ENCODE data around the gene DENND2C. TPM values are rescaled to one million over a fixed set of nuclear protein-coding genes. Genes with fewer than 3 reads are reported as not detected.

DENND2C gene
- total and polyA plus RNA-seq, 4 donors: 0.25 to 5.9 (median 2.7) TPM

DNA sequence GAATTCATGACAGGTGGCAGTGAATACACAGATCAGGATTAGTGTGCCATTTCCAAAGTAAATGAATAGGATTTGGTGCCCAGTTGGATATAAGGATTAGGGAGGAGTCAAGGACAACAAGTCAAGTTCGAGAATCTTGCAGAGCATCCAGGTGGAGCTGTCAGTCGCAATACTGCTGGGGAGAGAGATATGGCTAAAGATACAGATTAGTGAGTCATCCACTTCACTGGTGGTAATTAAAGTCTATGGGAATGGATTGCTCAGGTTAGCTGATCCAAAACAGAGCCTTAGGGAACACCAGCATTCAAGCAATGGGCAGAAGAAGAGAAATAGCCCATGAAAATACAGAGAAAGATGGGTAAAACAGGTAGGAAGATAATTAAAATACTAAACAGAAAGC is 115.3 kb downstream of the DENND2C start:
- Histone ChIP-seq H3K27ac (ENCODE audit: low read depth in 1 of 2, low read length in 2 of 2) (no peak overlapping the region), H3K36me3 (ENCODE audit: control insufficient read depth in 1 of 2, insufficient read depth in 2 of 2, low read length in 1 of 2) (no peaks in the 10 kb centered on the region), H3K9me3 (ENCODE audit: control insufficient read depth, low read length) (no peaks in the 10 kb centered on the region), H3K4me1 (ENCODE audit: control insufficient read depth in 1 of 2, insufficient read depth in 2 of 2, low read length in 2 of 2) (no peaks in the 10 kb centered on the region), H3K4me3 (ENCODE audit: low read length in 2 of 2) (no peak overlapping the region), H3K27me3 (ENCODE audit: control insufficient read depth in 1 of 2, insufficient read depth in 2 of 2, low read length in 1 of 2) (no peaks in the 10 kb centered on the region)
- DNase-seq (no peak), ATAC-seq (ENCODE audit: low FRiP score) (no peak)
- 61 to 87% methylated on average over 2 of the region's 2 CpGs for WGBS, 2 donors
- intact Hi-C loops (cut with DNase I): no loop called here

GRCh38 chr1:114552106-114552639 is 117.7 kb downstream of the DENND2C start:
- H3K27ac ChIP-seq (ENCODE audit: low read depth in 1 of 2, low read length in 2 of 2): no peak overlapping the region
- 94 to 97% methylated on average over 7 of the region's 7 CpGs for WGBS, 2 donors
- H3K27me3 ChIP-seq (ENCODE audit: control insufficient read depth in 1 of 2, insufficient read depth in 2 of 2, low read length in 1 of 2): no peaks in the 10 kb centered on the region
- H3K36me3 ChIP-seq (ENCODE audit: control insufficient read depth in 1 of 2, insufficient read depth in 2 of 2, low read length in 1 of 2): no peaks in the 10 kb centered on the region
- no peak for ATAC-seq (ENCODE audit: low FRiP score)
- H3K4me1 ChIP-seq (ENCODE audit: control insufficient read depth in 1 of 2, insufficient read depth in 2 of 2, low read length in 2 of 2): no peaks in the 10 kb centered on the region
- intact Hi-C loops (cut with DNase I): no loop called here
- H3K9me3 ChIP-seq (ENCODE audit: control insufficient read depth, low read length): no peaks in the 10 kb centered on the region
- no peak for DNase-seq
- no peak overlapping the region for H3K4me3 ChIP-seq (ENCODE audit: low read length in 2 of 2)

DNA sequence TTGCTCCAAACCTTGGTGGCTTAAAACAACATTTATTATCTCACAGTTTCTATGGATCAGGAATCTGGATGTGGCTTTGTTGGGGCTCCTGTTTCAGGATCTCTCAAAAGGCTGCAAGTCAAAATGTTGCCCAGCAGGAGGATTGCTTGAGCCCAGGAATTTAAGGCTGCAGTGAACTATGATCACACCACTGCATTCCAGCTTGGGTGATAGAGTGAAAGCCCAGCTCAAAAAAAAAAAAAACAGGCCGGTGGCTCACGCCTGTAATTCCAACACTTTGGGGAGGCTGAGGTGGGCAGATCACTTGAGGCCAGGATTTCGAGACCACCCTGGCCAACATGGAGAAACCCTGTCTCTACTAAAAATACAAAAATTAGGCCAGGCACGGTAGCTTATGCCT is 118.4 kb downstream of the DENND2C start:
- 72 to 76% methylated on average over 4 of the region's 4 CpGs for WGBS, 2 donors

DNA sequence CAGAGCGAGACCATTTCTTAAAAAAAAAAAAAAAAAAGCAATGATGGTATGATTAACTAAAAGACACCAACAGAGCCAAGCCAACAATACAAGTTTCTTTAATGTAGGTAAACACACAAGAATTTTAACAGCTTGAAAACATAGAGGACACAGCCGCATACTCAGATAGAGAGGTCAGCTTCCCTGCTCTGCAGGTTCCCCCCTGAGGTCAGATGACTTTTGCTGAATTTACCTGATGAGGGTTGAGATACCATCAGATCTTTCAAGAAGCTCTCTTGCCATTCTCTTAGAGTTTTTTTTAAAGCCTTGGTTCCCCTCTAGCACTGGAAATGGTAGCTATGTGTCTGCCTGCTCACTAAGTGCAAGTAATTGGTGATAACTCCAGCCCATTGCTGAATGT is 119.5 kb downstream of the DENND2C start:
- Histone ChIP-seq H3K27me3 (ENCODE audit: control insufficient read depth in 1 of 2, insufficient read depth in 2 of 2, low read length in 1 of 2) (no peaks in the 10 kb centered on the region), H3K4me3 (ENCODE audit: low read length in 2 of 2) (no peak overlapping the region), H3K9me3 (ENCODE audit: control insufficient read depth, low read length) (no peaks in the 10 kb centered on the region), H3K4me1 (ENCODE audit: control insufficient read depth in 1 of 2, insufficient read depth in 2 of 2, low read length in 2 of 2) (no peaks in the 10 kb centered on the region), H3K36me3 (ENCODE audit: control insufficient read depth in 1 of 2, insufficient read depth in 2 of 2, low read length in 1 of 2) (no peaks in the 10 kb centered on the region), H3K27ac (ENCODE audit: low read depth in 1 of 2, low read length in 2 of 2) (no peak overlapping the region)
- intact Hi-C loops (cut with DNase I): no loop called here
- ATAC-seq (ENCODE audit: low FRiP score): no peak
- WGBS, 2 donors: 85 to 92% methylated on average over 2 of the region's 2 CpGs
- no peak for DNase-seq

More for the DNA sequence above, 118.4 kb downstream of the DENND2C start:
- Histone ChIP-seq H3K9me3 (ENCODE audit: control insufficient read depth, low read length) (no peaks in the 10 kb centered on the region), H3K4me3 (ENCODE audit: low read length in 2 of 2) (no peak overlapping the region), H3K27ac (ENCODE audit: low read depth in 1 of 2, low read length in 2 of 2) (no peak overlapping the region), H3K36me3 (ENCODE audit: control insufficient read depth in 1 of 2, insufficient read depth in 2 of 2, low read length in 1 of 2) (no peaks in the 10 kb centered on the region), H3K4me1 (ENCODE audit: control insufficient read depth in 1 of 2, insufficient read depth in 2 of 2, low read length in 2 of 2) (no peaks in the 10 kb centered on the region), H3K27me3 (ENCODE audit: control insufficient read depth in 1 of 2, insufficient read depth in 2 of 2, low read length in 1 of 2) (no peaks in the 10 kb centered on the region)
- ATAC-seq (ENCODE audit: low FRiP score): no peak
- intact Hi-C loops (cut with DNase I): no loop called here
- no peak for DNase-seq

DNA sequence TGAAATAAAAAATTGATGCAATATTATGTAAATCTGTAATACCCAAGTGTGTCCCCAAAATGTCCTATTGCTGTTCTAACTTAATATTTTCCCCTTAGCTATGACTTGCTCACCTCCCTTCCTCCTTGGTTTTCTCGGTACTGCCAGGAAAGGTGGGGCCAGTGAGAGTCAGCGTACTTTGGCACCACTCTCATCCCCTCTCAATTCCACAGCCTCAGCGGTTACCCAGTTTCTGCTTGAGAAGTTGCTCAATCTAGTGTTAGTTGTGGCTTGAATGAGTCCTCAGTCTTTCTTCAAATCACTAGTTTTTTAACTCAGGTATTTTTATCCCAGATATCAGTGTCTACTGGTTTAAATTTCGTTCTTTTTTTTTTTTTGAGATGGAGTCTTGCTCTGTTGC is 120.7 kb downstream of the DENND2C start:
- WGBS, 2 donors: 44 to 50% methylated on average over 4 of the region's 4 CpGs
- Histone ChIP-seq H3K4me1 (ENCODE audit: control insufficient read depth in 1 of 2, insufficient read depth in 2 of 2, low read length in 2 of 2) (no peaks in the 10 kb centered on the region), H3K27ac (ENCODE audit: low read depth in 1 of 2, low read length in 2 of 2) (no peak overlapping the region), H3K27me3 (ENCODE audit: control insufficient read depth in 1 of 2, insufficient read depth in 2 of 2, low read length in 1 of 2) (no peaks in the 10 kb centered on the region), H3K9me3 (ENCODE audit: control insufficient read depth, low read length) (no peaks in the 10 kb centered on the region), H3K36me3 (ENCODE audit: control insufficient read depth in 1 of 2, insufficient read depth in 2 of 2, low read length in 1 of 2) (no peaks in the 10 kb centered on the region), H3K4me3 (ENCODE audit: low read length in 2 of 2) (no peak overlapping the region)
- no peak for ATAC-seq (ENCODE audit: low FRiP score)
- intact Hi-C loops (cut with DNase I): no loop called here
- DNase-seq: no peak

GRCh38 chr1:114547076-114547475 is 122.8 kb downstream of the DENND2C start:
- H3K4me3 ChIP-seq (ENCODE audit: low read length in 2 of 2): no peak overlapping the region
- no peaks in the 10 kb centered on the region for H3K9me3 ChIP-seq (ENCODE audit: control insufficient read depth, low read length)
- no peaks in the 10 kb centered on the region for H3K36me3 ChIP-seq (ENCODE audit: control insufficient read depth in 1 of 2, insufficient read depth in 2 of 2, low read length in 1 of 2)
- no peak overlapping the region for H3K27ac ChIP-seq (ENCODE audit: low read depth in 1 of 2, low read length in 2 of 2)
- DNase-seq (no peak), ATAC-seq (ENCODE audit: low FRiP score) (no peak)
- 67 to 81% methylated on average over 1 of the region's 1 CpG for WGBS, 2 donors
- H3K4me1 ChIP-seq (ENCODE audit: control insufficient read depth in 1 of 2, insufficient read depth in 2 of 2, low read length in 2 of 2): no peaks in the 10 kb centered on the region
- H3K27me3 ChIP-seq (ENCODE audit: control insufficient read depth in 1 of 2, insufficient read depth in 2 of 2, low read length in 1 of 2): no peaks in the 10 kb centered on the region
- intact Hi-C loops (cut with DNase I): no loop called here

- no peak overlapping the region for H3K4me3 ChIP-seq (ENCODE audit: low read length in 2 of 2)
- intact Hi-C loops (cut with DNase I): no loop called here
- H3K9me3 ChIP-seq (ENCODE audit: control insufficient read depth, low read length): no peaks in the 10 kb centered on the region
- WGBS, 2 donors: 80 to 82% methylated on average over 2 of the region's 2 CpGs
- no peak for DNase-seq
- H3K4me1 ChIP-seq (ENCODE audit: control insufficient read depth in 1 of 2, insufficient read depth in 2 of 2, low read length in 2 of 2): no peaks in the 10 kb centered on the region
- no peaks in the 10 kb centered on the region for H3K36me3 ChIP-seq (ENCODE audit: control insufficient read depth in 1 of 2, insufficient read depth in 2 of 2, low read length in 1 of 2)
- H3K27ac ChIP-seq (ENCODE audit: low read depth in 1 of 2, low read length in 2 of 2): no peak overlapping the region
- no peak for ATAC-seq (ENCODE audit: low FRiP score)
- no peaks in the 10 kb centered on the region for H3K27me3 ChIP-seq (ENCODE audit: control insufficient read depth in 1 of 2, insufficient read depth in 2 of 2, low read length in 1 of 2)
Observed at GRCh38 chr1:114545796-114546195, 124.1 kb downstream of the DENND2C start.

GRCh38 chr1:114545315-114545714 is 124.5 kb downstream of the DENND2C start:
- Histone ChIP-seq H3K4me1 (ENCODE audit: control insufficient read depth in 1 of 2, insufficient read depth in 2 of 2, low read length in 2 of 2) (no peaks in the 10 kb centered on the region), H3K4me3 (ENCODE audit: low read length in 2 of 2) (no peak overlapping the region), H3K27ac (ENCODE audit: low read depth in 1 of 2, low read length in 2 of 2) (no peak overlapping the region), H3K9me3 (ENCODE audit: control insufficient read depth, low read length) (no peaks in the 10 kb centered on the region), H3K36me3 (ENCODE audit: control insufficient read depth in 1 of 2, insufficient read depth in 2 of 2, low read length in 1 of 2) (no peaks in the 10 kb centered on the region), H3K27me3 (ENCODE audit: control insufficient read depth in 1 of 2, insufficient read depth in 2 of 2, low read length in 1 of 2) (no peaks in the 10 kb centered on the region)
- intact Hi-C loops (cut with DNase I): no loop called here
- ATAC-seq (ENCODE audit: low FRiP score): no peak
- DNase-seq: no peak
- 62 to 83% methylated on average over 1 of the region's 1 CpG for WGBS, 2 donors

- Histone ChIP-seq H3K4me1 (ENCODE audit: control insufficient read depth in 1 of 2, insufficient read depth in 2 of 2, low read length in 2 of 2) (no peaks in the 10 kb centered on the region), H3K27me3 (ENCODE audit: control insufficient read depth in 1 of 2, insufficient read depth in 2 of 2, low read length in 1 of 2) (no peaks in the 10 kb centered on the region), H3K36me3 (ENCODE audit: control insufficient read depth in 1 of 2, insufficient read depth in 2 of 2, low read length in 1 of 2) (no peaks in the 10 kb centered on the region), H3K27ac (ENCODE audit: low read depth in 1 of 2, low read length in 2 of 2) (no peak overlapping the region), H3K9me3 (ENCODE audit: control insufficient read depth, low read length) (no peaks in the 10 kb centered on the region), H3K4me3 (ENCODE audit: low read length in 2 of 2) (no peak overlapping the region)
- intact Hi-C loops (cut with DNase I): no loop called here
- ATAC-seq (ENCODE audit: low FRiP score) (no peak), DNase-seq (no peak)
- WGBS, 2 donors: 42 to 62% methylated on average over 6 of the region's 6 CpGs
Observed at GRCh38 chr1:114540821-114541220, 129.0 kb downstream of the DENND2C start.
